Measurements from ENCODE around the gene UNC5B.

UNC5B gene

GRCh38 chr10:71255808-71256660, 43.7 kb downstream of the UNC5B start:
- peak; percentile 42 for DNase-seq

GRCh38 chr10:71256661-71257318, 44.4 kb downstream of the UNC5B start:
- DNase-seq = no peak

GRCh38 chr10:71257319-71257997, 45.1 kb downstream of the UNC5B start:
- no peak for DNase-seq

- no peak for DNase-seq
Measured at GRCh38 chr10:71258046-71258445, 45.7 kb downstream of the UNC5B start.

GRCh38 chr10:71258446-71259145, 46.2 kb downstream of the UNC5B start:
- DNase-seq = no peak

GRCh38 chr10:71259282-71259681, 46.9 kb downstream of the UNC5B start:
- no peak for DNase-seq

GRCh38 chr10:71259815-71260501, 47.6 kb downstream of the UNC5B start:
- DNase-seq = no peak

- no peak for DNase-seq
Measured at GRCh38 chr10:71260622-71261325, 48.4 kb downstream of the UNC5B start.

- DNase-seq = no peak
Measured at GRCh38 chr10:71262027-71262426, 49.7 kb downstream of the UNC5B start.

- no peak for DNase-seq
Measured at GRCh38 chr10:71262817-71263216, 50.4 kb downstream of the UNC5B start.

- no peak for DNase-seq
Measured at GRCh38 chr10:71263376-71263775, 51.0 kb downstream of the UNC5B start.

- DNase-seq = no peak
Measured at GRCh38 chr10:71264345-71265200, 52.2 kb downstream of the UNC5B start.

- no peak for DNase-seq
Measured at GRCh38 chr10:71265201-71265575, 52.8 kb downstream of the UNC5B start.

GRCh38 chr10:71265618-71266146, 53.3 kb downstream of the UNC5B start:
- DNase-seq = no peak

GRCh38 chr10:71266147-71266917, 54.0 kb downstream of the UNC5B start:
- DNase-seq = no peak

- no peak for DNase-seq
Measured at GRCh38 chr10:71266918-71267442, 54.6 kb downstream of the UNC5B start.

- DNase-seq = no peak
Measured at GRCh38 chr10:71267508-71268240, 55.3 kb downstream of the UNC5B start.

- DNase-seq = no peak
Measured at GRCh38 chr10:71268247-71268691, 55.9 kb downstream of the UNC5B start.

GRCh38 chr10:71268758-71269157, 56.4 kb downstream of the UNC5B start:
- DNase-seq = no peak
